Measurements from ENCODE around the gene POU6F2.

- TF ChIP-seq CREB1 (CRISPR knock-in tag; IDR thresholded peaks at IDR 0.05; ENCODE audit: low read depth) (no peak), EZH2 (IDR thresholded peaks at IDR 0.05; ENCODE audit: low read depth, unreplicated experiment) (no peak), CTCF (conservative IDR thresholded peaks at IDR 0.05; ENCODE audit: low read depth in 2 of 2) (no peak), ZNF331 (CRISPR knock-in tag; IDR thresholded peaks at IDR 0.05; ENCODE audit: low read depth) (no peak), POLR2AphosphoS5 (IDR thresholded peaks at IDR 0.05; ENCODE audit: low read depth) (no peak), EZH2phosphoT487 (IDR thresholded peaks at IDR 0.05; ENCODE audit: unreplicated experiment) (no peak), ETS1 (IDR thresholded peaks at IDR 0.05) (no peak), STAT1 (IDR thresholded peaks at IDR 0.05; ENCODE audit: unreplicated experiment) (no peak), ZNF114 (CRISPR knock-in tag; IDR thresholded peaks at IDR 0.05) (no peak), JUNB (IDR thresholded peaks at IDR 0.05; ENCODE audit: unreplicated experiment) (no peak), ZNF462 (CRISPR knock-in tag; IDR thresholded peaks at IDR 0.05) (no peak)
Observed at GRCh38 chr7:39044489-39044888, 66.8 kb downstream of the POU6F2 start.

Measured in GM23338 (cell line).